Endometrium (tissue), 2 donors: ENCODE results near the gene VTI1A.
A peak's percentile ranks its signal among the peaks of the same experiment; 100 is the strongest.
"Not testable (repeated sequence)": the region's sequence is repeated elsewhere in the genome, so short reads cannot be mapped to it uniquely, and the experiment has no call there.

Experiments used
- FAIRE-seq: peaks from 2 replicates; lab custom pipeline; 2012; peaks lifted over from hg19 to GRCh38; lab: Jason Lieb, UNC
- donor health status: control.
- donor health status: control.

VTI1A gene

DNA sequence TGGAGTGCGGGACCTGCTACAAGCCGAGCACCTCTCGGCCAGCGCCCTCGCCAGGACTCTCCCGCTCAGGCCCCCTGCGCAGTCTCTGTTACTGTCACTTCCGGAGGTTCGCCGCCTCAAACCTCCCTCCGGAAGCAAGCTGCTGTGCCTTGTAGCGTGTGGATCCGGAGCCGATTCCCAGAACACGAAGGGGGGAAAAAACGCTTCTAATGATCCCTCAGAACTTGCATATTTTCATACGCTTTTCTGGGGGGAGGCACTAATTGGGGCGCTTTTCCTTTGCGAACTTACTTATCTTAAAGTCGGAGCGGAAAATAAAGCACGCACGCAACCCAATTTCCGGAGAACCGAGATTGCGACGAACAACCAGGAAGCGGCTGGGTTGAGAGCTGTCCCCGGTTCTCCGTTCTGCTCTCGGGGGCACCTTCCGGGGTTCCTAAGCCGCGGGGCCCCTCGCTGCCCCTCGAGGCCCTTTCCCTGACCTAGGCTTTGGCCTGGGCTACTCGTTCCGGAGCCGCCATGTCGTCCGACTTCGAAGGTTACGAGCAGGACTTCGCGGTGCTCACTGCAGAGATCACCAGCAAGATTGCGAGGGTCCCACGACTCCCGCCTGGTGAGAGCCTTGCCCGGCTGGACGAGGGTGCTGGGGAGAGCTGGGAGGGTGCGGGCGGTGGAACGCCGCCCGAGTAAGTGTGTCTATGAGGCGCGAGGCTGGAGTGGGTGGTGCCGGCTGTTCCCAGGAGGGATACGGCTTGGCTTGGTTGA is at the start of gene VTI1A, which contains the start of gene ZDHHC6:
Gene VTI1A, plus strand, starts transcription at position 361 of the 765 bp plus-strand sequence. Its CDS starts 159 bp downstream, at position 520.
Gene ZDHHC6, minus strand, starts transcription at position 60 of the 765 bp plus-strand sequence. CDS start 1,478 bp downstream, outside the sequence.
- FAIRE-seq, result no peak

DNA sequence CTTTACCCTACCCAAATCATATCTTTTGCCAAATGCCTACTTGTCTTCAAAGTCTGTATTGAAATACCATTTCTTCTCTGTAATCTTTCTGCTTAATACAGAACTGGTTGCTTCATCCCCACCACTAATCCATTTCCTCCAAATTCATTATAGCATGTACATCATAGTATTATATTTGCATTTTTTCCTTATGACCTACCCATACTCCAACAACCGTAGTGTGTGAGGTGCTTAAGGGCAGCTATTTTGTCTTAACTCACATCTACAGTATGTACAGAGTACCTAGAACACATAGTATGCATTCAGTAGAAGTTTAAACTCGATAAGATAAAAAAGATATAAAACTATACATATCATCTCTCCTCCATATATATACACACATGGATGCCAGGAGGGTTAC is 49.4 kb upstream of the VTI1A start:
- FAIRE-seq, result no peak

DNA sequence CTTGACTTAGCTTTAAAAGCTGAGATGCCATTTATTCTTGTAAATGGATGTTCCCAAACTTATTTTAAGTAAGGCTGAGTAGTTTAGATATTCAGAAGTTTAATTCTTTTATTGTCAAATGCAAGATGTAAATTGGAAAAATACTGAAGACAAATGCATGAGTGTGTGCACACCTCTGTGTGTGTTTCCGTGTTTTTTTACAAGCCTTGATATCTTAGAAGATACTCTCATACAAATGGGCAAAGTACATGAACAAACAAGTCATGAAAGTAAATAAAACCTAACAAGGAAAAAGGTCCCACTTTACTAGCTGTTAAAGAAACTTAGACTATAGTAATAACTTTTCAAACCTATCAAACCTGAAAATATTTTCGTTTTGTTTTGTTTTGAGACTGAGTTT is 44.1 kb upstream of the VTI1A start:
- FAIRE-seq, result no peak

DNA sequence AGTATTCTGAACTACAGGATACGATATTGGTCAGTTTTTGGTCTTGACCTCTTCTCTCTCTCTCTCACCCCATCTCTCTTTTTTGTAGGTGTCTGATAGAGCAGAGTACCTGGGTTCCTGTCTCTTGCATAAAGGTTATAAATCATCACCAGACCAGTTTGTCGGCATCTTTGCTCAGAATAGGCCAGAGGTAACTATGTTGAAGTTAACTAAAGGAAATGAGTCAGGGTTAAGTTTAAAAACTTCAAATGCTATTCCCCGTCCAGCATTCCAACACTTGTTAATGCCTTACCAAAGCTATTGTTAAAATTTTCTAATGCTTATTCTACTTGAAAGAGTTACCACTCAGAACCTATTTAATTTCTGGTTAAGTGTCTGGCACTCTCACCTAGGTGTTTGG is 42.4 kb upstream of the VTI1A start:
- FAIRE-seq, result peak; percentile 58

DNA sequence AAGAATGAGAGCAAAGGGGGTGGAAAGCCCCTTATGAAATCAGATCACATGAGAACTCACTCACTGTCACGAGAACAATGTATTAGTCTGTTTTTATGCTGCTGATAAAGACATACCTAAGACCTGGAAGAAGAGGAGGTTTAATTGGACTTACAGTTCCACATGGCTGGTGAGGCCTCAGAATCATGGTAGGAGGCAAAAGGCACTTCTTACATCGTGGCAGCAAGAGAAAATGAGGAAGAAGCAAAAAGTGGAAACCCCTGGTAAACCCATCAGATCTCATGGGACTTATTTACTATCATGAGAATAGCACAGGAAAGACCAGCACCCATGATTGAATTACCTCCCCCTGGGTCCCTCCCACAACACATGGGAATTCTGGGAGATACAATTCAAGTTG is 40.2 kb upstream of the VTI1A start:
- FAIRE-seq, result not testable (repeated sequence)

DNA sequence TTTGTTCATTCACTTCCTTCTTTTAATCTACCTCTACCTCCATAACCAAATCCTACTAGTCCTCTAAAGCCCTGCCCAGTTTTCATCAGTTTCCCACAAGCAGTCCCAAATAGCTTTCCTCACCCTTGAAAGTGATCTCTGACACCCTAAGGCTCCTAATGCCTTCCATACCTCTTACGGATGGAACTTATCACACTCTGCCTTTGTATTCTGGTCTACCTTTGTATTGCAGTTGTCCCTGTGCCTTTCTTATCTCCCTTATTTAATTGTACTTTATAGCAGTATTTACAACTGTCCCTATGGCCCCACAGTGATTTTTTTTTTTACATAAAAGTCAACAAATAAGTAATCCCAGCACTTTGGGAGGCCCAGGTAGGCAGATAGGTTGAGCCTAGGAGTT is 39.3 kb upstream of the VTI1A start:
- no peak for FAIRE-seq

DNA sequence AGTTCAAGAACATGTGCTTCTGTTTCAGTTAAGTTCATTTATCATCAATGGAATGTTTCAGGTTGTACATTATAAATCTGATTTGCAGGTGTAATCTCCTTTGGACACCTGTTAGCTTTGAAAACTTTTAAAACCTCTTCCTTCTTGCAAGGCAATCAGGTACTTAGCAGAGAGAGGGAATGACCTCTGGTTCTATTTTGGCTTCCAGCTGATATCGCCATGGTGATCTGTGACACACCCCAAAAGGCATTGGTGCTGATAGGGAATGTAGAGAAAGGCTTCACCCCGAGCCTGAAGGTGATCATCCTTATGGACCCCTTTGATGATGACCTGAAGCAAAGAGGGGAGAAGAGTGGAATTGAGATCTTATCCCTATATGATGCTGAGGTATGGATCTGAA is 37.7 kb upstream of the VTI1A start:
- FAIRE-seq, result no peak

DNA sequence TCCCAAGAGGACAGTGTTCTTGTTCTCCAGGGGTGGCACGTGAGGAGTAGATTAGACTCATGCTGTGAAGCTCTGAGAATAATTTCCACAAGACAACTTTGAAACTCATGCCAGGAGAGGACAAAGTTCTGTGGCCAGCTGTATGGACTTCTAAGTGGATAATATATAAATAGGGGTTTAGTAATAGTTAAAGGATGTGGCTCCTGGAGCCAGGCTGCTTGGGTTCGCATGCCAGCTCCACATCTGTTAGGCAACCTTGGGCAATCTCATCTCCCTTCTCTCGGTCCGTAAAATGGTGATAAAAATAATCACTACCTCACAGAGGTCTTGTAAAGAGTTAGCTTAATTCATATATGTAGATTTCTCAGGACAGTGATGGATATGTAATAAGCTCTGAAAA is 37.3 kb upstream of the VTI1A start:
- no peak for FAIRE-seq

DNA sequence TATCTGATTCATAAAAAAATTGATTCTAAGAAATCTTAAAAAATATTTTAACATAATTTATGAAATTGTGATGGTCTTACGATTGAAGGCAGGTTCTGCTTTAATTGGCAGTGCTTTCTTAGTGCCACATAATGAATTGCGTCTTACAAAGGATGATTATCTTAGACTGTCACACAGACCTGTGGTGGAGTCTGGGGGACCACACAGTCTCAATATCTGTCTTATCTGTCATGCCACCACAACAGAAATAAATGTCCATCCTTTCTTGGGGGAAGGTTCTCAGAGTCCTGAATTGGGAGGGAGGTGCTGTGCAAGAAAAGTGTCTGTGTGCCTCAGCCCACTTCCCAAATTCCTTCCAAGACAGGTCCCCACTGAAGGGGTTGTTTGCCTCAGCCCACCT is 34.3 kb upstream of the VTI1A start:
- no peak for FAIRE-seq

DNA sequence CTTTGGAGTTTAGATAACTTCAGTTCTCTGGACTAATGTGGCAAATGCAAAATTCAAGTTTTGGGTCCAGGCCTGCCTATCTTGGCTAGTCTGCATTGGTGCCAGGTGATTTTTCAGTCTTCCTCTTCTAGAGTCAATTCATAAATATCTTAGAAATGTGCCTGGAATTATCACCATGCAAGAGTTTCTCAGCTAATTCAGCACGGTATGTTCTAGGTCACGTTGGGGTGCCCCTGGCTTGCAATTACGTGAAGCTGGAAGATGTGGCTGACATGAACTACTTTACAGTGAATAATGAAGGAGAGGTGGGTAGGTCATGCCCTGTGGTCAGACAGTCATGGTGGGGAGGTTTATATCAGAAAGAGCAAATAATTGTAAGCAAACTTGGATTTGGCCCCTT is 25.3 kb upstream of the VTI1A start:
- FAIRE-seq, result no peak

DNA sequence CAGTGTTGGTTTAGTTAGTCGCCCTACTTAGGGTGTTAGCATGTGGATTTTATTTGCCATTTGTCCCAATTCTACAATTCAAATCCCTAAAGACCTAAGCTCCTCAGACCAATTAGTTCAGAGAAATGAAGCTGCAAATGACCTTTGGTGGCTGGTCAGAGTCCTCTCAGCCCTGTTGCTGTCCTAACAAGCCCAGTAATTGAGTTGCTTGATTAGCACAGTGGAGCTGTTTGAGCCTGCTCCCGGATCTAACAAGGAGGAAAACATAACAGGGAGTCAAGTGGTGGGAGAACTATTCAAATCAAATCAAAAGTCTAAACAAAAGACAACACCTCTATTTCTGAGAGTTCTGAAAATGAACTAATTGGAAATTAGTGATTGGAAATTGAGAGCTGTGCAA is 22.4 kb upstream of the VTI1A start:
- FAIRE-seq, result no peak

DNA sequence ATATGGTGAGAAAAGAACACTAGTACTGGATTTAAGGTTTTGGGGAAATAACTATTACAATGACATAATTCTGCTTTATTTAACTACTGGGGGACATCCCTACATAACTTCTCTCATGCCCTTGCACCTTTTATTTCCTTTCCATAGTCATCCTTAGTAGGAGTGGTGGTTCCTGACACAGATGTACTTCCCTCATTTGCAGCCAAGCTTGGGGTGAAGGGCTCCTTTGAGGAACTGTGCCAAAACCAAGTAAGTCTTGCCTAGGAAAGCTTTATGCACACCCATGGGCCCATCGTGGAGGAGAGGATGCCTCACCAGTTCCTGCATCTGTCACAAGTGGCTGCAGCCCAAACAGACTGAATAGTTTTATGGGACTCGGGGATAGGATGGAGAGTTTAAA is 20.9 kb upstream of the VTI1A start:
- FAIRE-seq, result no peak

DNA sequence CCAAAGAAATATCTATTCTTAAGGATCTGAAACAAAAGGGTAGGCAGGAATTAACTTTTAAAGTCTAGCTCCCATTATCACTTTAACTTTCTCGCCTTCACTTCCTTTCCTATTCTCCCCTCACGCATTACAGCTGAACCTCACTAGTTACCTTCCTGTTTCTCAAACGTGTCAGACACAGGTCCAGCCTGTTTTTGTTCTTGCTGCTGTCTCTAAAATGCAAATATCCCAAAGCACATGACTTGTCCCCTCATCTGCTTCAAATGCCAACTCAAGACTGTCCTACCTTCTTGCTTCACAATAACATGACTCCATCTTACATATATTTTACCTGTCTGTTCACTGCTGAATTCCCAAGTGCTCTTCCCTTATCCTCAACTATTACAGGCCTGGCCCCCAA is 17.9 kb upstream of the VTI1A start:
- no peak for FAIRE-seq

DNA sequence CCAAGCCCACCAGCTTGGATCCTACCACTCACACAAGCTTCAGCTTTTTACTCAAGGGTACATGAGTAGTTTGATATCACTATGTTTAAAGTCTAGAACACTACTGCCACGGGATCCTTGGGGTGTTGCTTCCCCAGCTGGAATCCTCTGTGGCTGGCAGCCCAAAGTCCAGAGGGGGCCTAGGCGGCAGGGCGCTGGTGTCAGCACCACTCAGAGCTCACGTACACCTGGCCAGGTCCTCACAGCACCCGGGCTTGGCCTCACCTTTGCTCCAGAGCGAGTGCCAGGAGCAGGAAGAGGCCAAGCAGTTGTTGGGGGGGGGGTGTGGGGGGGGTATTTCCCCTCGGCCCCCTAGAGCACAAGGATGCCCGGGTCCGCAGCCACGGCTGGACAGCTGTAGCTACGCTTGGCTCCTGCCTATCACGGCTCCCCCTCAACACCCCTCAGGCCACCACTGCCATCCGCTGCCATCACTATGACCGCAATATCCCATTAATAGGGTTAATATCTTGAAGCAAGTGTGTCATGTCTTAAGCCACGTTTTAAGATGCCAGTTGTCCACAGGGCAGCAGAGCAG is 17.3 kb upstream of the VTI1A start:
- no peak for FAIRE-seq

DNA sequence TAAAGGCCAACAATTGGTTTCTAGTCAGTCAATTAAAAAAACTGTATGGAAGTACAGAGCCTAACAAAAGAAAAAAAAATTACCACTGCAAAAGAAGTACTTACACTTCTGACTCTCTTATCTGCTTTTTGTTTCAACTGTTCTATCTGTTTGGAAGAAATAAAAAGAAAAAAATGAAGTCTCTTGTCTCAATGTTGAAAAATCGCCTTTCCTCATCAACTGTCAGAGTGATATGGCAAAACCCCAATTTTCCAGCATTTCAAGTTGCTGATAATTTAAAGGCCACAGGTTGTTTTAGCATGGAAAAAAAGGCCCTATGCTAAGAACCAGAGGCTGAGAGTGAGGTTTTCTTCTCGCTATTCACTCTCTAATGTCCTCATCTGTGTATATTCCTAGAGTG is 13.9 kb upstream of the VTI1A start:
- FAIRE-seq, result no peak

DNA sequence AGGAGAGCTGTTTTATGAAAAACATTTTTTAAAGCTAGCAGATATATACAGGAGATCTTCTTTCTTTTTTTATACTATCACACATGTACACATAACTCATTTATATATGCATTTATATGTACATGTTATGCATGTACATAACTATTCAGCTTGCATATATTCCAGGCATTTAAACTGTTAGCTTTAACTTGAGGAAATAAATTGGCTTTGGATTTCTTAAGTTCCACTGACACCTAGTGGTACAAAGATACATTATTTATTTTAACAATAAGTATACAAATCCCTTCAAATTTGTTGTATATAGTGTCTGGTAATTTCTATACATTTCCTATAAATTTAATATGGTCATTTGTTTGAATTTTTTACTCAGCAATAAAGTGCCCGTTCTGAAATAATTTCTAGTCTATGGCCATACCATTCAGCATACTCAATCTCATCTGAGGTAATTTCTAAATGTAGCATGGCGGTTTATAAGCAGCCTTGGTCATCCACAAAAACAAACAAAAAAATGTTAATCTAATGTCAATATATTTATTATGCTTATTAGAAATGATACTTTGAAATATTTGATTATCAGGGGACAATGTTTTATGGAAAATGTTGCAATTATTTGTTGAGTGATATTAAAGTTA is 11.9 kb upstream of the VTI1A start:
- FAIRE-seq, result peak; percentile 96

DNA sequence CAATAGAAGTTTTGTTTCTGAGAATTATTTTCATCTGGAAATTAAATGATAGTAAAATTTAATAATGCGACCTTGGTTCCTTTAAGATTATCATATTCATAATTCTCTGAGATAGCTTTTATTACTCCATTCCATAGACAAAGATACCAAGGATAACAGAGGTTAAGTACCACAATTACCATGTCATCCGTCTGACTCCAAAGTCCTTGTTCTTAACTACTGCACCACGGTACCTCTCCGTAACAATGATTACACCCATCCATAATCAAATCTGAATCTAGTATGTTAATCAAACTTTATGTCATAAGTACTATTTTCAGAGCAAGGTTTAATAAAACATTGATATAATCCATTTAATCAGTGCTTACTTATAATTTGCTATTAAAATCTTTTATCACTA is 8.7 kb upstream of the VTI1A start:
- no peak for FAIRE-seq

DNA sequence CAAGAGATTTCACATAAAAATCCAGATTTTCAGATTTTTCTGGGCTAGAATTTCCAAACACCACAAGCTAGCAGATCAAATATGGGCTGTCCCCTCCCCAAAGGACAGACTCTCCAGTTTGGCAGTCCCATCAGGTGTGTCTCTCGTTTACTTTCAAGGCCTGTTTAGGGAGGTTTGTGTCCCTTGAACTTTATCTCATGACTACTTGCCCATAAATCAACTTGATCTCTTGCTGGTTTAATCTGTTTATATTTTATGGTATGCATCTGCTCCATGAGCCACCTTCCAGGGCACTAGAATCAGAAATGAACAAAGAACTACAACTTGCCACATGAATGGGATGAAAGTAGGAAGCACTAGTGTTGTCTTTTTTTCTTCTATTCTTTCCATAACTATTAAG is 5.5 kb upstream of the VTI1A start:
- FAIRE-seq, result no peak

DNA sequence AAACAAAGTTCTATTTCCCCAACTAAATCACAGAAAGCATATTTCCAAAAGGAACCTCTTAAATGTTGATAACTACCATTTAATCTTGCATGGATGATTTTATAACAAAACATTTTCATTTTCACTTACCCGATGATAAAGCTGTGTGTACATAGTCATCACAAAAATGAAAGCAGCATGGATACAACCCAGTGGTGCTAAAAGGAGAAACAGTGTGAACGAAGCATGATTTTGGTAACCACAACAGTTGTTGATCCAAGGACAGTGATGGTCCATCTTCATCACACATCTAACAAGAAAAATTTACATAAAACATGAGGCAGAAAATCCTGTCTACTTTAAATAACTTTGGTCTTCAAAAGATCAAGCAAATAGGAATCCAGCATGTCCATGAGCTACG is 5.0 kb upstream of the VTI1A start:
- no peak for FAIRE-seq

DNA sequence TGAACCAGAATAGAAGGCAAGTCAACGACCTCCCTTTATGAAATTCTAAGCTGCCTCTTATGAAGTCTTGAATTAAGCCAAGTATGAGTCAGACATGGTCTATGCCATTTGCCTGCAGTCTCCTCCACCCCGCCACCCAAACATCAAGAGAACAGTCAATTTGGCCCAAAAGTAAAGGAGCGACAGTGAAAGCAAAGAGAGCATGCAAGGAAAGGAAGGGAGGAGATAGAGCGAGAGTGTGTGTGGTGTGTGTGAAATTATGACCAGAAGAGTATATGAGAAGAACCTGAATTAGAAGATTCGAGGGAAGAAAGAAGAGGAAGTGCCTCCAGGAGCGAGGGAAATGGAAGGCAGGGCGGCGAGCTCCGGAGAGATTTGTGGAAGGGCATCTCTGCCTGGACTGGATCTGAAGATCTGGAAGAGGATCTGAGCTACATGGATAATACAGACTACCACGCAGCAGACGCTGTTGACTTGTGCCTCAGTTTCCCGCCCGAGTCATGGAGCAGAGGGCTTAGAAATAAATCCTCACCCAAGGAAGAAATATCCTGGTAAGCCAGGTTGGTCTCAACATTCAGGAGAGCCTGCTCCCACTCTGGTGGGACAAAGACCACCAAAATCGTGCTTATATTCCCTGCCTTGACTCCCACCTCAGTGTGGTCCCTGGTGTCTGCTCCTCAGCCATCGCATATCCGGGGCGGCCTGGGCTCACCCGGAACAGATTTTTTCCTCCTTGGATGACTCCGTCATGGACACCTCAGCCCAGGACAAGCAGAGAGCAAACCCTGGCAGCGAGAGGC is 760 bp upstream of the VTI1A start:
- FAIRE-seq, result no peak

DNA sequence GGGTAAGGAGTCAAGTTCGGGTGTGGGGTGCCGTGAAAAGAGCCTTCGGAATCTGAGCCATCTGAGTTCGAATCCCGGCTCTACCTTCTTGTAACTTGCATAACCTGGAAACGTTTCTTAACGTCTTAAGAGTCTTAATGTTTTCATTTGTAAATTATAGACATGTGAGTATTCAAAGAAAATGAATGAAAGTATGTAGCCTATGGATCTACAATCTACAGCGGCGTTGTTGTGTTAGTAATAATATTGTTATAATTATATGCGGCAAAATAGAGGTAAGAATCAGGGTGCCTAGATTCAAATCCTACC is 559 bp downstream of the VTI1A start:
- FAIRE-seq, result no peak

DNA sequence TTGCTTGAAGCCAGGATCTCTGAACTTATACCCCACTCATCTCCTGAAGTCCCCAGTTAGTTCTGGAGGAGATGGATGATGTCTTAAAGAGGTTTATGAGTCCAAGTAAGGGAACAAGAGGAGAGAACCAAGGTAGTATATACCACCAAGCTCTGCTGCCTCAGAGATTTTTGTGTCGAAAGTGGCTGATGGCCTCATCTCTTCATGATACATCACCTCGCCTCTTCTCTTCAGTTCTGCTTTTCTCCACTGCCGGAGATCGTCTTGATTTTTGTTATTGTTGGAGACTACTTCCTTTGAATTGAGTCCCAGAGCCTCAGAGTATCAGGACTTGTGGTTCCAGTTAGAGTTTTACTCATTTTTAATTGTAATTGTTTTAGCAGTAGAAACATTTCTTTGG is 1.9 kb downstream of the VTI1A start:
- no peak for FAIRE-seq
